Activated naive CD8-positive, alpha-beta T cell treated with anti-CD3 and anti-CD28 coated beads, Interleukin-2, amount 50 U/mL, for 24 hours (primary cell): ENCODE measurements around the gene MPRIP.

Source experiments
- ATAC-seq: fragments of 150-1000 bp; cut with Tn5 transposase; one replicate; pipeline ENCODE4 v1.10.0; 2021
- DNase-seq: peaks from one replicate; pipeline ENCODE4 v3.0.0; 2021
- H3K27ac Mint-ChIP-seq: one replicate; pipeline ENCODE4 v1.8.0; 2021; ENCODE audit warnings: mild to moderate bottlenecking, mixed read lengths
- H3K27me3 Mint-ChIP-seq: one replicate; pipeline ENCODE4 v1.8.0; 2021; ENCODE audit warnings: mixed read lengths
- H3K36me3 Mint-ChIP-seq: one replicate; pipeline ENCODE4 v1.8.0; 2021; ENCODE audit warnings: low read depth, mixed read lengths
- H3K4me1 Mint-ChIP-seq: one replicate; pipeline ENCODE4 v1.8.0; 2021; ENCODE audit warnings: mixed read lengths
- H3K4me3 Mint-ChIP-seq: one replicate; pipeline ENCODE4 v1.8.0; 2021; ENCODE audit warnings: mild to moderate bottlenecking, moderate library complexity, mixed read lengths
- H3K9me3 Mint-ChIP-seq: one replicate; pipeline ENCODE4 v1.8.0; 2021; ENCODE audit warnings: mixed read lengths

The MPRIP gene

GRCh38 chr17:17229416-17230384 lies 187.4 kb downstream of the MPRIP start:
- H3K4me1 Mint-ChIP-seq = no peaks in the 10 kb centered on the region
- ATAC-seq = no peak
- no peak for DNase-seq
- H3K27me3 Mint-ChIP-seq = no peaks in the 10 kb centered on the region
- no peak overlapping the region for H3K27ac Mint-ChIP-seq
- no peak overlapping the region for H3K4me3 Mint-ChIP-seq
- no peaks in the 10 kb centered on the region for H3K9me3 Mint-ChIP-seq
- peaks cover 16% of the 10 kb centered on the region for H3K36me3 Mint-ChIP-seq

DNA sequence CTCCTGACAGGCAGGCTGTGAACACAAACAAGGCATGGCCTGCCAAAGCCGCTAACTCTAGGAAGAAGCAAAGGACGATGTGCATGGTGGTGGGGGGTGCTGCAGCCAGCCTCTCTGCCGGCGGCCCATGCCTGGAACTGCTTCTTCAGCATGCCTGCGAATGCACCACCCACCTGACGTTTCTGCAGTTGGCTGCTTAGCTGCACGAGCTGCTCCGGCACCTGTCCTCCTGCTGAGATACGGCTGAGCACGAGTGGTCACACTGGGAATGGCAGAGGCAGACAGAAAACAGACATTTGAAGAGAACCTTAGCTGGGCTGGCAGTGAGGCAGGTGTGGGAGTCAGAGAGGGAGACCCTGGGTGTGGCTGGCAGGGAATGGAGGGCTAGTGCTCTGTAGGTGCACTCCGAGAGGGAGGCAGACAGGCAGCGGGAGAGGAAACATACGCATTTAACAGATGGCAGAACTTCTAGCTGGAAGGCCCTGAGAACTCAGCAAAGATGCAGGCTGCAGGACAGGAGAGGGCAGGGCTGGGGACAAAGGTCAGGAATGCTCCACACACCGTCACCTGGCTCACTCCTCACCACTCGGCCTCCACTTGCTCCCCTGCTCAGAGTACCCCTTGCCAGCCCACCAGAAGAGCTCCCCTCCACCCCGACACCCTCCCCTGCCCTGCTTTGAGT lies 189.5 kb downstream of the MPRIP start:
- ATAC-seq (no peak), DNase-seq (no peak)
- H3K9me3 Mint-ChIP-seq = no peaks in the 10 kb centered on the region
- no peaks in the 10 kb centered on the region for H3K27me3 Mint-ChIP-seq
- no peak overlapping the region for H3K27ac Mint-ChIP-seq
- H3K4me1 Mint-ChIP-seq = peaks cover 15% of the 10 kb centered on the region
- peaks cover 9% of the 10 kb centered on the region for H3K36me3 Mint-ChIP-seq
- H3K4me3 Mint-ChIP-seq = no peak overlapping the region

DNA sequence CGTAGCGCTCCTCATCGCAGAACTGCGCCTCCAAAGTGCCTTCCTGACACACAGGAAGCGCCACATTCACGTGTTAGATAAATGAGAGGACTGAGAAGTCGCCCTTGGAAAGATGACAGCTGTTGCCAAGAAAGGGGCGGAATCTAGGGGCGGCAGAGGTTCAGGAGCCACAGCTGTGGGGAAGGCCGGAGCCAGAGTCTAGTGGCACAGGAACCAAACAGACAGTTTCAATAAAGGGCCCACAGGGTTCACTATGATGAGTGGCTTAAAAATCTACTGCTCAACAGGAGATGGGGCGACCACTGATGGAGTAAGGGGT lies 190.0 kb downstream of the MPRIP start:
- Mint-ChIP-seq H3K27ac (no peak overlapping the region), H3K4me3 (no peak overlapping the region), H3K27me3 (no peaks in the 10 kb centered on the region), H3K36me3 (peaks cover 9% of the 10 kb centered on the region), H3K9me3 (no peaks in the 10 kb centered on the region), H3K4me1 (peaks cover 16% of the 10 kb centered on the region)
- no peak for DNase-seq
- no peak for ATAC-seq

DNA sequence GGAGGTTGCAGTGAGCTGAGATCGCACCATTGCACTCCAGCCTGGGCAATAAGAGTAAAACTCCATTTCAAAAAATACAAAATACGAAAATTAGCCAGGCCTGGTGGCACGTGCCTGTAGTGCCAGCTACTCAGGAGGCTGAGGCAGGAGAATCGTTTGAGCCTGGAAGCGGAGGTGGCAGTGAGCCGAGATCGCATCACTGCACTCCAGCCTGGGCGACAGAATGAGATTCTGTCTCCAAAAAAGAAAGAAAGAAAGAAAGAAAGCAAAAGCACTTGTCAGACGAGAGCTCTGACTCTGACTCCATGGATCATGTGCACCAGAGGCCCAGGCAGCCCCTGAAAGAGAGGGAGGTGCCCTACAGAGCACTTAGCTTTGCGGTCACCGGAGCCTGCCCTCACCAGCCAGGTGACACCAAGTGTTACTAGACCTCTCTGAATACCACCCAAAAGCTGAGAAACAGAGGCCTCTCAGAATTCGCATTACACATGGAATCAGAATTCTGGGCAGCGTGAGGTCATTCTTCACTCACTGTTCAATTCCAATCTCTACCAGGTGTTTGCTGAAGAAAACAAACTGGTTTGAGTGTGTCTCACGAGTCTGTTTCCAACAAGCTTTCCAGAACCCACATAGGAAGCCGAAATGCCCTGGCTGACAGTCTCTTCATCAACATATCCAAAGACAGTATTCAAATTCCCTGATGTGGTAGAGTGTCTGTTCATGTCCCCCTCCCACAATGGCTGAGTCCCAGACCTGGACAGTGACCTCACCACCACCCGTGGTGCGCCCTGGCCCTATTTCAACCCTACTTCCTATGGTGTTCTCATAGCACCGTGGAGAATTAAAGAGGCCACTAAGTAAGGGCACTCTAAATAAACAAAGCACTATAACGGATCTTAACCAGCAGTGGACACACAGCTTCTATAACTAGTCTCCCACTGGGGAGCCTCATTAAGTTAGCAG lies 193.2 kb downstream of the MPRIP start:
- DNase-seq (no peak), ATAC-seq (no peak)
- H3K4me1 Mint-ChIP-seq = peaks cover 44% of the 10 kb centered on the region
- peaks cover 2% of the 10 kb centered on the region for H3K36me3 Mint-ChIP-seq
- H3K27ac Mint-ChIP-seq = peak overlapping the region; percentile 99
- no peaks in the 10 kb centered on the region for H3K9me3 Mint-ChIP-seq
- no peaks in the 10 kb centered on the region for H3K27me3 Mint-ChIP-seq
- peak overlapping the region; percentile 97 for H3K4me3 Mint-ChIP-seq

DNA sequence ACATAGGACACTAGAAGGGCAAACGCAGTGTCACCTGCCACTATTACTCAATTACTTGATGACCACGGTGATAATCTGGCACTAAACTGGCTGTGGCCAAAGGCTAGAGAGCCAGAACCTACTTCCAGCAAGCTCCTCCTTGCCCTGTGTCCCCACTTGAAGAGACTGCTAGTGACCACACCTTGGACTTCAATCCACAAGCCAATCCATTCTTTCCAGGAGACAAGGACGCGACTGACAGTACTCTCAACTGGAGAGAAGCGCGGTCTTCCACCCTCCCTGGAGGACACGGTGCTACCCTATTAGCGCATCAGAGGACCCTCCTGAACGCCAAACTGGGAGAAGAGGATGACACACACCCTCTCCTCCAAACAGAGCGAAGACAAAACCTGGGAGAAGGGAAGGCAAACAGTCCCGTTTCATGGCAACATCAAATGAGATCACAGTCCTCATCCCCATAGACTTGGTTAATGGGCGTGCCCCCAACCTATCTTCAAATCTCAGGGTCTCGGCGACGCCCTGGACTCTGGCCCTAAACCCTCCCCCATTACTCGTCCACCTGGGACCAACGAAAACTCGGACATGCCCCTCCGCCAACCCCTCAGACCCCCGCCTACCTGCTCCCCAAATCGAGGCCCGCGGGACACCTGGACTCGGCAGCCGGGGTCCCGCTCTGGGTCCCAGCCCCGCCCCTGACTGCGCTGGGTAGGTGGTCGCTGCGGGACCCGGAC lies 194.2 kb downstream of the MPRIP start:
- Mint-ChIP-seq H3K4me3 (peak overlapping the region; percentile 97), H3K27me3 (no peaks in the 10 kb centered on the region), H3K4me1 (peaks cover 44% of the 10 kb centered on the region), H3K9me3 (no peaks in the 10 kb centered on the region), H3K36me3 (peaks cover 2% of the 10 kb centered on the region), H3K27ac (peak overlapping the region; percentile 99)
- DNase-seq = peak; percentile 7
- ATAC-seq = no peak

DNA sequence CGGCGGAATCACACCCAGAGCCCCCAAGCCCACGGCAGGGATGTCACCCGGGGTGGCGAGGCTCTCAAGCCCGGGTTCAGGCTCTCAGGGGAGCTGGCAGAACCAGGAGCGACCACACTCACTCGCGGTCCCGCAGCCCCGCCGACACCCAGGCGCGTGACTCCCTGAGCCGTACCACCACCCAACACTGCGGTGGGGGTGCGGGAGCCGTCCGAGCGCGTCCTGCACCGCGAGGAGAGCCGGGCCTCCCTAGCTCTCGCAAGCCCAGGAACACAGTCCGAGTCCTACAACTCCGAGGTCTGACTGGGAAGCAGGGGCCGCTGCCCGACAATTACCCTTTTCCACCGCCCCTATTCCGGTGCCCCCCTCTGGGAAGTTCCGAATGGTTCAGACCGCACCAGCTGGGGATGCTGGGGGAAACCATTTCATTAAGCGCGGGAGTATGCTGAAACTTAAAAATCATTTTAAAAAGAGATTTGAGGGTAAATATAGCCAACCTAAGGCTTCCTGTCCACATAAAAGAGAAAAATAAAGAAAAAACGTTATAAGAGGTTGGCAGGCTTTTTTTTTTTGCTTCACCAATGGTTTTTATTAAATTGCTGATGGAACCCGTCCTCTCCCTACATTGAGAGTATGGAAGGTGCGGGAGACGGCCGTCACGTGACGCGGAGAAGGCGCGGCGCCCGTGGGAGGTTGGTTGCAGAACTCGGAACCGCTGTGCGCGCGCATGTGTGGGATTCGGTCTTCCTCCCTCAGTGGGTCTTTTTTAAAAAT lies 195.0 kb downstream of the MPRIP start, which contains the start of gene FLCN:
FLCN (minus strand) TSS at position 143 of the 774 bp plus-strand sequence. CDS start 9,031 bp downstream, outside the sequence.
- Mint-ChIP-seq H3K27ac (peak within 1 kb of the TSS; percentile 99), H3K4me1 (peaks cover 44% of the 10 kb centered on the region), H3K4me3 (peak within 1 kb of the TSS; percentile 97), H3K27me3 (no peaks in the 10 kb centered on the region), H3K9me3 (no peaks in the 10 kb centered on the region), H3K36me3 (no peaks in the 10 kb centered on the region)
- ATAC-seq (peak; percentile 87), DNase-seq (peak; percentile 91)

DNA sequence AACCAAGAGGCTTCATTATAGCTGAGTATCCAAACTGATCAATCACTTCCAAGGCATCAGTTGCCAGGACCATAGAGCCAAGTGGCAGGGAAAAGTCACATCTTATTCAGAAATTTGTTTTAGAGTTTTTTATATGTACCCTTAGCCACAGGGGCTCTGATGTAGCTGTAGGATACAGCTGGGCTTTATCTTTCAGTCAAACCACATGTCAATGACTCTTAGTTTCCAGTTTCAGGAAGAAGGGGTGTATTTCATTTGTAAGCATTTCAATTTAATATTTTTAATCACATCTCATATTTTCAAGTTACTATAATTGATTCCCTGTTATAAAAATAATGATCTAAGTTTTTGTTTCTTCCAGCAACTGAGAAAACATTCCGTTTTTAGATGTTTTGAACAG lies 197.6 kb downstream of the MPRIP start:
- Mint-ChIP-seq H3K27me3 (no peaks in the 10 kb centered on the region), H3K4me3 (peak overlapping the region; percentile 97), H3K4me1 (peaks cover 44% of the 10 kb centered on the region), H3K36me3 (no peaks in the 10 kb centered on the region), H3K27ac (peak overlapping the region; percentile 64), H3K9me3 (no peaks in the 10 kb centered on the region)
- ATAC-seq (peak; percentile 45), DNase-seq (no peak)

- Mint-ChIP-seq H3K9me3 (no peaks in the 10 kb centered on the region), H3K36me3 (peaks cover 8% of the 10 kb centered on the region), H3K4me3 (no peak overlapping the region), H3K27me3 (no peaks in the 10 kb centered on the region), H3K4me1 (peaks cover 28% of the 10 kb centered on the region), H3K27ac (no peak overlapping the region)
- DNase-seq (no peak), ATAC-seq (no peak)
These were observed 199.4 kb downstream of the MPRIP start for GRCh38 chr17:17241656-17242055.

DNA sequence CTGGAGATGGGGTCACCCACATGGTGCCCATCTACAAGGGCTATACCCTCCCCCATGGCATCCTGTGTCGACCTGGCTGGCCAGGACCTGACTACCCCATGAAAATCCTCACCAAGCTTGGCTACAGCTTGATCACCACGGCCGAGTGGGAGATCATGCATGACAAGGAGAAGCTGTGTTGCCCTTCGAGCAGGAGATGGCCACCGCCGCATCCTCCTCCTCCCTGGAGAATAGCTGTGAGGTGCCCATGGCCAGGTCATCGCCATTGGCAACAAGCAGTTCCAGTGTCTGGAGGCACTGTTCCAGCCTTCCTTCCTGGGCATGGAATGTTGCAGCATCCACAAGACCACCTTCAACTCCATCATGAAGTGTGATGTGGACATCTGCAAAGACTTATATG lies 200.0 kb downstream of the MPRIP start:
- Mint-ChIP-seq H3K27ac (no peak overlapping the region), H3K36me3 (peaks cover 13% of the 10 kb centered on the region), H3K27me3 (no peaks in the 10 kb centered on the region), H3K9me3 (no peaks in the 10 kb centered on the region), H3K4me3 (no peak overlapping the region), H3K4me1 (peaks cover 27% of the 10 kb centered on the region)
- ATAC-seq (no peak), DNase-seq (no peak)
